WTC11 (cell line): ENCODE measurements around the gene ZFYVE19.

Experiments
- ATF6 ChIP-seq: sonication (generic); formaldehyde crosslinking; IDR thresholded peaks from 2 replicates; pipeline ENCODE4 v1.8.1; 2023; ENCODE audit warnings: mild to moderate bottlenecking, missing genetic modification reagents
- E2F4 ChIP-seq: sonication (generic); formaldehyde crosslinking; IDR thresholded peaks from 2 replicates; pipeline ENCODE4 v1.8.1; 2022; ENCODE audit warnings: low read depth, mild to moderate bottlenecking, moderate library complexity, missing genetic modification reagents, borderline replicate concordance
- KAT7 ChIP-seq: sonication (generic); formaldehyde crosslinking; IDR thresholded peaks from 2 replicates; pipeline ENCODE4 v1.8.1; 2023; ENCODE audit warnings: missing genetic modification reagents, mild to moderate bottlenecking, borderline replicate concordance
- MYBL2 ChIP-seq: sonication (generic); formaldehyde crosslinking; IDR thresholded peaks from 2 replicates; pipeline ENCODE4 v1.8.1; 2023; ENCODE audit warnings: mild to moderate bottlenecking, moderate library complexity, missing genetic modification reagents
- NFE2L1 ChIP-seq: sonication (generic); formaldehyde crosslinking; IDR thresholded peaks from 2 replicates; pipeline ENCODE4 v1.8.1; 2023; ENCODE audit warnings: missing genetic modification reagents
- NFYB ChIP-seq: sonication (generic); formaldehyde crosslinking; conservative IDR thresholded peaks from 2 replicates; pipeline ENCODE4 v1.8.0; 2022; ENCODE audit warnings: low read depth, missing genetic modification reagents
- NR2C2 ChIP-seq: sonication (generic); formaldehyde crosslinking; IDR thresholded peaks from 2 replicates; pipeline ENCODE4 v1.8.0; 2022; ENCODE audit warnings: mild to moderate bottlenecking, missing genetic modification reagents
- PRRX2 ChIP-seq: fragments of 250-450 bp; sonication (Bioruptor Pico); IDR thresholded peaks from 2 replicates; pipeline ENCODE4 v1.8.0; 2021; ENCODE audit warnings: mild to moderate bottlenecking
- TP53 ChIP-seq: sonication (generic); formaldehyde crosslinking; IDR thresholded peaks from 2 replicates; pipeline ENCODE4 v1.8.1; 2023; ENCODE audit warnings: mild to moderate bottlenecking, missing genetic modification reagents
- ZNF138 ChIP-seq: sonication (generic); formaldehyde crosslinking; conservative IDR thresholded peaks from 2 replicates; pipeline ENCODE4 v1.8.1; 2022; ENCODE audit warnings: mild to moderate bottlenecking, moderate library complexity, missing genetic modification reagents
- TF ChIP-seq, protein P1 (sequence below): fragments of 200-600 bp; IDR thresholded peaks from 2 replicates; pipeline ENCODE4 v1.8.0; 2022; ENCODE audit warnings: antibody characterized with exemption
- TF ChIP-seq, protein P2 (sequence below): sonication (generic); formaldehyde crosslinking; IDR thresholded peaks from 2 replicates; pipeline ENCODE4 v1.8.1; 2022; ENCODE audit warnings: missing genetic modification reagents, borderline replicate concordance

- TF ChIP-seq ATF6 (CRISPR knock-in tag) (no peak), ZNF138 (CRISPR knock-in tag) (no peak), TP53 (CRISPR knock-in tag) (no peak), MYBL2 (CRISPR knock-in tag) (no peak), PRRX2 (CRISPR knock-in tag) (no peak), KAT7 (no peak), NFE2L1 (CRISPR knock-in tag) (no peak), NR2C2 (CRISPR knock-in tag) (no peak), E2F4 (CRISPR knock-in tag) (no peak), NFYB (no peak)
- TF ChIP-seq, protein P1, sequence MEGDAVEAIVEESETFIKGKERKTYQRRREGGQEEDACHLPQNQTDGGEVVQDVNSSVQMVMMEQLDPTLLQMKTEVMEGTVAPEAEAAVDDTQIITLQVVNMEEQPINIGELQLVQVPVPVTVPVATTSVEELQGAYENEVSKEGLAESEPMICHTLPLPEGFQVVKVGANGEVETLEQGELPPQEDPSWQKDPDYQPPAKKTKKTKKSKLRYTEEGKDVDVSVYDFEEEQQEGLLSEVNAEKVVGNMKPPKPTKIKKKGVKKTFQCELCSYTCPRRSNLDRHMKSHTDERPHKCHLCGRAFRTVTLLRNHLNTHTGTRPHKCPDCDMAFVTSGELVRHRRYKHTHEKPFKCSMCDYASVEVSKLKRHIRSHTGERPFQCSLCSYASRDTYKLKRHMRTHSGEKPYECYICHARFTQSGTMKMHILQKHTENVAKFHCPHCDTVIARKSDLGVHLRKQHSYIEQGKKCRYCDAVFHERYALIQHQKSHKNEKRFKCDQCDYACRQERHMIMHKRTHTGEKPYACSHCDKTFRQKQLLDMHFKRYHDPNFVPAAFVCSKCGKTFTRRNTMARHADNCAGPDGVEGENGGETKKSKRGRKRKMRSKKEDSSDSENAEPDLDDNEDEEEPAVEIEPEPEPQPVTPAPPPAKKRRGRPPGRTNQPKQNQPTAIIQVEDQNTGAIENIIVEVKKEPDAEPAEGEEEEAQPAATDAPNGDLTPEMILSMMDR, result no peak
- TF ChIP-seq, protein P2, sequence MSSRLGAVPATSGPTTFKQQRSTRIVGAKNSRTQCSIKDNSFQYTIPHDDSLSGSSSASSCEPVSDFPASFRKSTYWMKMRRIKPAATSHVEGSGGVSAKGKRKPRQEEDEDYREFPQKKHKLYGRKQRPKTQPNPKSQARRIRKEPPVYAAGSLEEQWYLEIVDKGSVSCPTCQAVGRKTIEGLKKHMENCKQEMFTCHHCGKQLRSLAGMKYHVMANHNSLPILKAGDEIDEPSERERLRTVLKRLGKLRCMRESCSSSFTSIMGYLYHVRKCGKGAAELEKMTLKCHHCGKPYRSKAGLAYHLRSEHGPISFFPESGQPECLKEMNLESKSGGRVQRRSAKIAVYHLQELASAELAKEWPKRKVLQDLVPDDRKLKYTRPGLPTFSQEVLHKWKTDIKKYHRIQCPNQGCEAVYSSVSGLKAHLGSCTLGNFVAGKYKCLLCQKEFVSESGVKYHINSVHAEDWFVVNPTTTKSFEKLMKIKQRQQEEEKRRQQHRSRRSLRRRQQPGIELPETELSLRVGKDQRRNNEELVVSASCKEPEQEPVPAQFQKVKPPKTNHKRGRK (CRISPR knock-in tag), result no peak
Observed at GRCh38 chr15:40856746-40857145, 49.9 kb downstream of the ZFYVE19 start.
